ENCODE data around the gene GPC3.
A peak's percentile ranks its signal among the peaks of the same experiment; 100 is the strongest.

GPC3 gene

GRCh38 chrX:133652185-133652584 lies 333.2 kb downstream of the GPC3 start:
- Histone ChIP-seq H3K27me3 (ENCODE audit: insufficient read depth, low read length, poor library complexity) (no peaks in the 10 kb centered on the region), H3K4ac (ENCODE audit: low read depth, low read length) (no peak overlapping the region), H3K4me3 (ENCODE audit: low read length) (no peak overlapping the region), H3K4me1 (ENCODE audit: control insufficient read depth, low read depth, low read length) (no peaks in the 10 kb centered on the region), H4K5ac (ENCODE audit: low read length) (no peak overlapping the region), H2BK15ac (replicated peaks; ENCODE audit: low read depth) (no peak overlapping the region), H3K27ac (ENCODE audit: low read depth, low read length) (no peak overlapping the region), H3K79me2 (ENCODE audit: control insufficient read depth, insufficient read depth, low read length) (no peaks in the 10 kb centered on the region), H3K79me1 (ENCODE audit: low read length) (no peaks in the 10 kb centered on the region), H3K9ac (ENCODE audit: low read length) (no peak overlapping the region), H2AK5ac (ENCODE audit: low read length) (no peak overlapping the region), H3K36me3 (ENCODE audit: control insufficient read depth, insufficient read depth, low read length) (no peaks in the 10 kb centered on the region), H3K56ac (ENCODE audit: low read length) (no peak overlapping the region), H3K23ac (ENCODE audit: low read length) (no peak overlapping the region), H3K4me2 (ENCODE audit: low read length) (no peak overlapping the region), H3K18ac (ENCODE audit: low read length) (no peak overlapping the region), H4K8ac (ENCODE audit: low read depth, low read length) (no peak overlapping the region), H2BK5ac (ENCODE audit: low read length) (no peak overlapping the region), H2BK120ac (ENCODE audit: low read depth, low read length) (no peak overlapping the region)
- no CpG with 5 or more reads among the region's 1 CpG for WGBS (ENCODE audit: extremely low coverage, insufficient coverage, low lambda C conversion rate)
- no peak for DNase-seq

DNA sequence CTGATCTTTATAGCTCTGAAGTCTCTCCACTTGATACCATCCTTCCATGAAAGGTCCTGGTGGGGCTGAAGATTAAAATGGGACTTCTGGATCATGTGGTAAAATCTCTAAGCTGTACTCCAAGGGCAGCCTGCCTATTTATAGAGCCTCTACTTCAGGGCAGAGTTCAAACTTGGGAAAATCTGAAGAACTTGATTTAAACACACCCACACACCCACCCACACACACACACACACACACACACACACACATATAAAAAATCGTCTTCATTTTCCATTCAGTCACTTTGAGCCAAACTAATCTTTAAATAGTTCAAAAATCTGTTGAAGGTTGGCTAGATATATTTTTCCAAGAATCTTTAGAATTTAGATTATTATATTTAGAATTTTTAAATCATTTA lies 335.2 kb downstream of the GPC3 start:
- no peak overlapping the region for H4K5ac ChIP-seq (ENCODE audit: low read length)
- no peak overlapping the region for H3K4me3 ChIP-seq (ENCODE audit: low read length)
- no peak for DNase-seq
- no peak overlapping the region for H3K4me2 ChIP-seq (ENCODE audit: low read length)
- H3K4ac ChIP-seq (ENCODE audit: low read depth, low read length), result no peak overlapping the region
- no peaks in the 10 kb centered on the region for H3K4me1 ChIP-seq (ENCODE audit: control insufficient read depth, low read depth, low read length)
- H2BK120ac ChIP-seq (ENCODE audit: low read depth, low read length), result no peak overlapping the region
- no peak overlapping the region for H3K9ac ChIP-seq (ENCODE audit: low read length)
- no peaks in the 10 kb centered on the region for H3K36me3 ChIP-seq (ENCODE audit: control insufficient read depth, insufficient read depth, low read length)
- H3K23ac ChIP-seq (ENCODE audit: low read length), result no peak overlapping the region
- H3K56ac ChIP-seq (ENCODE audit: low read length), result no peak overlapping the region
- H3K27me3 ChIP-seq (ENCODE audit: insufficient read depth, low read length, poor library complexity), result no peaks in the 10 kb centered on the region
- no peaks in the 10 kb centered on the region for H3K79me2 ChIP-seq (ENCODE audit: control insufficient read depth, insufficient read depth, low read length)
- H2BK5ac ChIP-seq (ENCODE audit: low read length), result no peak overlapping the region
- no peak overlapping the region for H3K27ac ChIP-seq (ENCODE audit: low read depth, low read length)
- no peak overlapping the region for H4K8ac ChIP-seq (ENCODE audit: low read depth, low read length)
- WGBS (ENCODE audit: extremely low coverage, insufficient coverage, low lambda C conversion rate), result no CpG with 5 or more reads among the region's 1 CpG
- H2AK5ac ChIP-seq (ENCODE audit: low read length), result no peak overlapping the region
- no peaks in the 10 kb centered on the region for H3K79me1 ChIP-seq (ENCODE audit: low read length)
- no peak overlapping the region for H2BK15ac ChIP-seq (replicated peaks; ENCODE audit: low read depth)
- no peak overlapping the region for H3K18ac ChIP-seq (ENCODE audit: low read length)

DNA sequence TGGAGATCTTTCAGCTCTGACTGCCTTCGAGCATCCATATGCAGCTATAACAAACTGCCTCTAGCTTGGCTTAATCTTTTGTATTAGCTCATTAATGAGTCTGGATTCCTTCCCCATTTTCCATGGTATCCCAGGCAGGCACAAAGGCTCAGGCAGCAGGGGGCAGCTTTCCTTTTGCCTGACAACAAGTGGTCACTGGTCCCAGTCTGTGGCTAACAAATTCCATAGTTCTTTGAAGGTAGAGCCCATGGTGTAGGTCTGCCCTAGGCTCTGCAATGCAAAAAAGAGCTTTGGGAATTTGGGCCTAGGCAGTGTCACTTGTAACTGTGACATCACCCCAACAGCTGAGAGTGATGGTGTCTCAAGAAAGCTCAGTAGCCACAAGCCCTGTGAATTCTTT lies 335.7 kb downstream of the GPC3 start:
- Histone ChIP-seq H3K23ac (ENCODE audit: low read length) (no peak overlapping the region), H4K5ac (ENCODE audit: low read length) (no peak overlapping the region), H3K4me1 (ENCODE audit: control insufficient read depth, low read depth, low read length) (no peaks in the 10 kb centered on the region), H3K79me1 (ENCODE audit: low read length) (no peaks in the 10 kb centered on the region), H3K79me2 (ENCODE audit: control insufficient read depth, insufficient read depth, low read length) (no peaks in the 10 kb centered on the region), H2BK15ac (replicated peaks; ENCODE audit: low read depth) (no peak overlapping the region), H3K27ac (ENCODE audit: low read depth, low read length) (no peak overlapping the region), H3K36me3 (ENCODE audit: control insufficient read depth, insufficient read depth, low read length) (no peaks in the 10 kb centered on the region), H3K27me3 (ENCODE audit: insufficient read depth, low read length, poor library complexity) (no peaks in the 10 kb centered on the region), H3K18ac (ENCODE audit: low read length) (no peak overlapping the region), H3K56ac (ENCODE audit: low read length) (no peak overlapping the region), H3K4me2 (ENCODE audit: low read length) (no peak overlapping the region), H3K9ac (ENCODE audit: low read length) (no peak overlapping the region), H2AK5ac (ENCODE audit: low read length) (no peak overlapping the region), H3K4ac (ENCODE audit: low read depth, low read length) (no peak overlapping the region), H4K8ac (ENCODE audit: low read depth, low read length) (no peak overlapping the region), H2BK5ac (ENCODE audit: low read length) (no peak overlapping the region), H3K4me3 (ENCODE audit: low read length) (no peak overlapping the region), H2BK120ac (ENCODE audit: low read depth, low read length) (no peak overlapping the region)
- WGBS (ENCODE audit: extremely low coverage, insufficient coverage, low lambda C conversion rate), result no CpG with 5 or more reads among the region's 1 CpG
- peak; percentile 77 for DNase-seq

DNA sequence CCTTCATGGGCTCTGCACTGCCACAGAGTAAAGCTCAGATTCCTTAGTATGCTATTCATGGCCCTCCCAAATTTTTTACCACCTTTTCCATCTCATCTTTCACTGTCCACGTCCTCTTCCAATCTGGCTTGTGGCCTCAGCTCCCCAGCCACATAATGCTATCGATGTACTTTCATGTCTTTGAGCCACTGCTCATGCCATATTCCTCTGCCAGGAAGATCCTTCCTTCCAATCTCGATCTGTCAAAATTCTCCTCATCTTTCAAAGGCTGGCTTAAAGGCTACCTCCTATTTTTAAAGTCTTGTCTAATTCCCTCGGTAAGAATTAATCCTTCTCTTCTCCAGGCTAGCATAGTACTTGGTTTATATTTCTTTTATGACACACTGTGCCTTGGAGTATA lies 336.8 kb downstream of the GPC3 start:
- H3K4ac ChIP-seq (ENCODE audit: low read depth, low read length), result no peak overlapping the region
- no peak overlapping the region for H2BK15ac ChIP-seq (replicated peaks; ENCODE audit: low read depth)
- H4K5ac ChIP-seq (ENCODE audit: low read length), result no peak overlapping the region
- H3K4me1 ChIP-seq (ENCODE audit: control insufficient read depth, low read depth, low read length), result no peaks in the 10 kb centered on the region
- H3K36me3 ChIP-seq (ENCODE audit: control insufficient read depth, insufficient read depth, low read length), result no peaks in the 10 kb centered on the region
- no peak overlapping the region for H2BK120ac ChIP-seq (ENCODE audit: low read depth, low read length)
- no peak for DNase-seq
- peak overlapping the region; percentile 22 for H3K18ac ChIP-seq (ENCODE audit: low read length)
- H4K8ac ChIP-seq (ENCODE audit: low read depth, low read length), result no peak overlapping the region
- H3K79me2 ChIP-seq (ENCODE audit: control insufficient read depth, insufficient read depth, low read length), result no peaks in the 10 kb centered on the region
- no peaks in the 10 kb centered on the region for H3K27me3 ChIP-seq (ENCODE audit: insufficient read depth, low read length, poor library complexity)
- no peak overlapping the region for H3K4me2 ChIP-seq (ENCODE audit: low read length)
- H2AK5ac ChIP-seq (ENCODE audit: low read length), result no peak overlapping the region
- H3K56ac ChIP-seq (ENCODE audit: low read length), result no peak overlapping the region
- H3K9ac ChIP-seq (ENCODE audit: low read length), result no peak overlapping the region
- no peak overlapping the region for H3K4me3 ChIP-seq (ENCODE audit: low read length)
- no peak overlapping the region for H3K23ac ChIP-seq (ENCODE audit: low read length)
- H3K27ac ChIP-seq (ENCODE audit: low read depth, low read length), result no peak overlapping the region
- H2BK5ac ChIP-seq (ENCODE audit: low read length), result no peak overlapping the region
- WGBS (ENCODE audit: extremely low coverage, insufficient coverage, low lambda C conversion rate), result no CpG with 5 or more reads among the region's 4 CpGs
- no peaks in the 10 kb centered on the region for H3K79me1 ChIP-seq (ENCODE audit: low read length)

DNA sequence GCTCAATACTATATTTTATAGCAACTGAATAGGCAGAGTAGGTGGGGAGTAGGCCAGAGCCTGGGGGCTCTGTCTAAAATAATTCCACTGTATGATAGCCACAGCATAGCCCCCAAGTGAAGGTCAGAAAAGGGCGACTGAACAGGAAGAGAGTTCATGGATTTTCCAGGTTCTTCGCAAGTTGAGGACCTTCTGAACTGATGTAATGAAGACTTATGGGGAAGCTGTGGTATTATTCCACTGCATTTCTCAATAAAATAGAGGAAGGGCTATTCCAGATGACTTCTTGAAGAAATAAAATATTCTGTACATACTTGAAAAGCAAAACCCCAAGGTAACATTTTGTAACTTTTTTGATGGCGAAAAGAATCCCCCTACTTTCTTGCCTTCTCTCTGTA lies 338.7 kb downstream of the GPC3 start:
- H3K27ac ChIP-seq (ENCODE audit: low read depth, low read length), result no peak overlapping the region
- WGBS (ENCODE audit: extremely low coverage, insufficient coverage, low lambda C conversion rate), result no CpG with 5 or more reads among the region's 3 CpGs
- no peak for DNase-seq

DNA sequence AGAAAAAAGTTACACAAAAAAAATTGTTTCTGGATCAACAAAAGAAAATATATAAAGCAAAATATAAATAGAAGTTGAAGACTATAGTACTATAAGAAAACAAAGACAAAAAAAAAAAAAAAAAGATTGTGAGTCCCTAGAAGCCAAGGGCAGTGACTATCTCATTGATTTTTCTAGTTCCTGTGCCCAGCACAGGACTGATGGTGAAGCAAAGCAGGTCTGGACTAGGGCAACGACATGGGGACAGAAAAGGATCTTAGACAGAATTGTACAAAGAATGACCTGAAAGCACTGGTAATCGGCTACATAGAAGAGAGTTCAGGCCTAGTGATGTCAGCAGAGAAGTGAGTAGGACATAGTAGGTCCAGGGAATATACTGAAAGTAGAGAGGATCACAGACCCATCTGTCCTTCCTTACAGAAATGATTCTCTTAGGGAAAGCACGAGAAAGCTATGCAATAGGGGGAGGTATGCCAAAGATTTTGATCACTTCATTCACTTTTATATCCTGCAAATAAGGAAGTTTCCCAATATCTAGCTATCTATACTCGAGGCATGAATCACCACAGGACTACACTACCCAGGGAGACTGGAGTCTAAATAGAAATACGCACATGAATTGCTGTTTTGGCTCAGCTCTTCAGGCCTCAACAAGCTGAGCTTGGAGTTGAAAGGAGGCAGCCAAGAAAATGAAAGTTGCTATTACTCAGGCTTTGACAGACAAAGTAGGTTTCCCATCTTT lies 339.2 kb downstream of the GPC3 start:
- H3K4me3 ChIP-seq (ENCODE audit: low read length), result no peak overlapping the region
- no peak overlapping the region for H3K4me2 ChIP-seq (ENCODE audit: low read length)
- DNase-seq, result no peak
- H2AK5ac ChIP-seq (ENCODE audit: low read length), result no peak overlapping the region
- no peak overlapping the region for H3K23ac ChIP-seq (ENCODE audit: low read length)
- H2BK15ac ChIP-seq (replicated peaks; ENCODE audit: low read depth), result no peak overlapping the region
- no peaks in the 10 kb centered on the region for H3K79me2 ChIP-seq (ENCODE audit: control insufficient read depth, insufficient read depth, low read length)
- H3K4ac ChIP-seq (ENCODE audit: low read depth, low read length), result no peak overlapping the region
- no peaks in the 10 kb centered on the region for H3K36me3 ChIP-seq (ENCODE audit: control insufficient read depth, insufficient read depth, low read length)
- no peak overlapping the region for H4K8ac ChIP-seq (ENCODE audit: low read depth, low read length)
- no peak overlapping the region for H3K27ac ChIP-seq (ENCODE audit: low read depth, low read length)
- H2BK120ac ChIP-seq (ENCODE audit: low read depth, low read length), result no peak overlapping the region
- H3K79me1 ChIP-seq (ENCODE audit: low read length), result no peaks in the 10 kb centered on the region
- no peak overlapping the region for H3K9ac ChIP-seq (ENCODE audit: low read length)
- no peak overlapping the region for H2BK5ac ChIP-seq (ENCODE audit: low read length)
- no peak overlapping the region for H3K18ac ChIP-seq (ENCODE audit: low read length)
- WGBS (ENCODE audit: extremely low coverage, insufficient coverage, low lambda C conversion rate), result no CpG with 5 or more reads among the region's 5 CpGs
- H3K27me3 ChIP-seq (ENCODE audit: insufficient read depth, low read length, poor library complexity), result no peaks in the 10 kb centered on the region
- H4K5ac ChIP-seq (ENCODE audit: low read length), result no peak overlapping the region
- no peak overlapping the region for H3K56ac ChIP-seq (ENCODE audit: low read length)
- H3K4me1 ChIP-seq (ENCODE audit: control insufficient read depth, low read depth, low read length), result no peaks in the 10 kb centered on the region

More for the DNA sequence above, 338.7 kb downstream of the GPC3 start:
- H3K18ac ChIP-seq (ENCODE audit: low read length), result no peak overlapping the region
- H3K4me3 ChIP-seq (ENCODE audit: low read length), result no peak overlapping the region
- H4K5ac ChIP-seq (ENCODE audit: low read length), result no peak overlapping the region
- H3K79me2 ChIP-seq (ENCODE audit: control insufficient read depth, insufficient read depth, low read length), result no peaks in the 10 kb centered on the region
- H4K8ac ChIP-seq (ENCODE audit: low read depth, low read length), result no peak overlapping the region
- H3K4ac ChIP-seq (ENCODE audit: low read depth, low read length), result no peak overlapping the region
- H2BK120ac ChIP-seq (ENCODE audit: low read depth, low read length), result no peak overlapping the region
- no peak overlapping the region for H2AK5ac ChIP-seq (ENCODE audit: low read length)
- no peak overlapping the region for H2BK15ac ChIP-seq (replicated peaks; ENCODE audit: low read depth)
- H3K9ac ChIP-seq (ENCODE audit: low read length), result no peak overlapping the region
- H3K4me1 ChIP-seq (ENCODE audit: control insufficient read depth, low read depth, low read length), result no peaks in the 10 kb centered on the region
- no peak overlapping the region for H3K23ac ChIP-seq (ENCODE audit: low read length)
- no peak overlapping the region for H3K56ac ChIP-seq (ENCODE audit: low read length)
- no peaks in the 10 kb centered on the region for H3K79me1 ChIP-seq (ENCODE audit: low read length)
- H3K27me3 ChIP-seq (ENCODE audit: insufficient read depth, low read length, poor library complexity), result no peaks in the 10 kb centered on the region
- no peaks in the 10 kb centered on the region for H3K36me3 ChIP-seq (ENCODE audit: control insufficient read depth, insufficient read depth, low read length)
- H3K4me2 ChIP-seq (ENCODE audit: low read length), result no peak overlapping the region
- H2BK5ac ChIP-seq (ENCODE audit: low read length), result no peak overlapping the region

Data from mesendoderm (in vitro differentiated cells).